ENCODE measurements around the gene CALN1. TPM values are rescaled to one million over a fixed set of nuclear protein-coding genes. Genes with fewer than 3 reads are reported as not detected.
A peak's percentile ranks its signal among the peaks of the same experiment; 100 is the strongest.

CALN1 gene
- total and polyA plus RNA-seq, 2 of the 8 experiments (the other 6 are each of a cell fraction or from before 2014, with no cell fraction given), result 6.4 to 15.2 TPM

DNA sequence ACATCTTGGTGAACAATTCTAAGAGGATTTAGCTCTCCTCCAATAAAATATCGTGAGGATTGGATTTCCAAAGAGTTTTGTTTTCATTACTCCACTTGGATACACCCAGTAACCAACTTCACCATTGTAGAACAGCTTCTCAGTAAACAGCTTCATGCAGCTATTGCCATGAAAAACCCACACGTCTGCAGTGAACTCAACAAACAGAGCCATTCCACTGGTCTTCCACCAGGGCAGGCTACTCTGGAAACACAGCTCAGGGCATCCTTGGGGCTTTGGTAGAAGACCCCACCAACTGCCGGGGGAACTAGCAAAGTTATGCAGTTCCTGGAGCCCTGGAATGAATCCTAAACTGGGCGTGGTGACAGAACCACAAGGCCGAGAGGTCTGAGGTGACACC, 77.4 kb downstream of the CALN1 start:
- no peak overlapping the region for H3K56ac ChIP-seq (replicated peaks; ENCODE audit: insufficient read length, low read depth, low read length)
- H3K9ac ChIP-seq (replicated peaks in 1 of 4; ENCODE audit: extremely low read depth in 1 of 4, low read depth in 3 of 4, low read length in 3 of 4), result no peak overlapping the region
- H3K27me3 ChIP-seq (replicated peaks in 1 of 4; ENCODE audit: control insufficient read depth in 3 of 4, extremely low read depth in 1 of 4, insufficient read depth in 3 of 4, low read length in 3 of 4), result peaks cover 0 to 19% (median 9%) of the 10 kb centered on the region in 4 experiments; a peak in 6 of 7 replicates
- no peak overlapping the region for H2BK15ac ChIP-seq (ENCODE audit: low read length)
- H2AK5ac ChIP-seq (ENCODE audit: low read depth, low read length), result no peak overlapping the region
- WGBS, 2 experiments (ENCODE audit: extremely low coverage in 1 of 2, insufficient coverage in 1 of 2, insufficient read length in 1 of 2, insufficient replicate concordance in 2 of 2, low coverage in 1 of 2, low lambda C conversion rate in 2 of 2, missing lambda C conversion rate in 1 of 2), result 74% methylated on average over 5 of the region's 5 CpGs; no CpG with 5 or more reads in 1 of the 2 experiments
- H2BK12ac ChIP-seq (ENCODE audit: low read depth, low read length), result no peak overlapping the region
- H3K9me3 ChIP-seq (ENCODE audit: insufficient read depth in 2 of 2, low read depth in 1 of 2, low read length in 1 of 2), result peaks cover 4 to 7% of the 10 kb centered on the region in 2 experiments; a peak in 3 of 4 replicates
- H3K23me2 ChIP-seq (ENCODE audit: low read depth, low read length), result peaks cover 23% of the 10 kb centered on the region; the same call in 1 of the 2 replicates
- CTCF ChIA-PET (ENCODE audit: partially characterized antibody), result interaction anchor here (0.6 to 5.5 kb wide), 48 partner anchors 8 to 580 kb away, joined by 3 to 50 read pairs (median 4); no protein-coding TSS in a partner anchor
- peak overlapping the region in 1 of 4 experiments; percentile 98; a peak in 2 of 8 replicates for H3K4me3 ChIP-seq (ENCODE audit: extremely low read depth in 1 of 4, insufficient read depth in 2 of 4, low read depth in 3 of 4, low read length in 4 of 4)
- H2BK5ac ChIP-seq (ENCODE audit: low read depth, low read length), result no peak overlapping the region
- no peak overlapping the region for H3K27ac ChIP-seq (ENCODE audit: low read depth, low read length)
- POLR2A ChIA-PET (ENCODE audit: partially characterized antibody), result interaction anchor here (1.0 to 1.5 kb wide), 4 partner anchors 9 to 67 kb away, joined by 3 to 4 read pairs (median 4); no protein-coding TSS in a partner anchor
- H3K36me3 ChIP-seq (ENCODE audit: control insufficient read depth in 2 of 4, insufficient read depth in 4 of 4, low read length in 3 of 4), result 0 out of 8 replicates have a peak, but pooled peaks cover 0 to 2% (median 0%) of the 10 kb centered on the region in 4 experiments
- H3K23ac ChIP-seq (ENCODE audit: insufficient read length), result no peak overlapping the region
- FAIRE-seq (no peak), DNase-seq (ENCODE audit: low read depth in 1 of 2, low spot score in 2 of 2) (no peak)
- no peak overlapping the region for H3K4ac ChIP-seq (replicated peaks; ENCODE audit: insufficient read length, low read depth, low read length)
- H4K91ac ChIP-seq (replicated peaks; ENCODE audit: insufficient read length, low read length), result no peak overlapping the region
- H3K4me1 ChIP-seq (replicated peaks in 1 of 4; ENCODE audit: control insufficient read depth in 3 of 4, insufficient read depth in 4 of 4, low read length in 3 of 4), result peaks cover 4 to 17% (median 13%) of the 10 kb centered on the region in 4 experiments
- H3K79me1 ChIP-seq (ENCODE audit: low read depth, low read length), result peaks cover 6% of the 10 kb centered on the region; the same call in 1 of the 2 replicates
- peaks cover 0 to 3% of the 10 kb centered on the region in 2 experiments for H4K20me1 ChIP-seq (replicated peaks in 1 of 2; ENCODE audit: control insufficient read depth in 1 of 2, insufficient read depth in 2 of 2, low read length in 2 of 2)
- TF ChIP-seq, protein P1, sequence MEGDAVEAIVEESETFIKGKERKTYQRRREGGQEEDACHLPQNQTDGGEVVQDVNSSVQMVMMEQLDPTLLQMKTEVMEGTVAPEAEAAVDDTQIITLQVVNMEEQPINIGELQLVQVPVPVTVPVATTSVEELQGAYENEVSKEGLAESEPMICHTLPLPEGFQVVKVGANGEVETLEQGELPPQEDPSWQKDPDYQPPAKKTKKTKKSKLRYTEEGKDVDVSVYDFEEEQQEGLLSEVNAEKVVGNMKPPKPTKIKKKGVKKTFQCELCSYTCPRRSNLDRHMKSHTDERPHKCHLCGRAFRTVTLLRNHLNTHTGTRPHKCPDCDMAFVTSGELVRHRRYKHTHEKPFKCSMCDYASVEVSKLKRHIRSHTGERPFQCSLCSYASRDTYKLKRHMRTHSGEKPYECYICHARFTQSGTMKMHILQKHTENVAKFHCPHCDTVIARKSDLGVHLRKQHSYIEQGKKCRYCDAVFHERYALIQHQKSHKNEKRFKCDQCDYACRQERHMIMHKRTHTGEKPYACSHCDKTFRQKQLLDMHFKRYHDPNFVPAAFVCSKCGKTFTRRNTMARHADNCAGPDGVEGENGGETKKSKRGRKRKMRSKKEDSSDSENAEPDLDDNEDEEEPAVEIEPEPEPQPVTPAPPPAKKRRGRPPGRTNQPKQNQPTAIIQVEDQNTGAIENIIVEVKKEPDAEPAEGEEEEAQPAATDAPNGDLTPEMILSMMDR (IDR thresholded peaks at IDR 0.05; ENCODE audit: control extremely low read depth in 1 of 3, insufficient read depth in 1 of 3, low read depth in 1 of 3, low read length in 3 of 3), result peak in 2 of 3 experiments; percentile 6 to 11; a peak in 2 of 4 replicates
- no peak for TF ChIP-seq JUN (IDR thresholded peaks at IDR 0.05; ENCODE audit: low read depth, low read length)
- H3K18ac ChIP-seq (ENCODE audit: extremely low read depth, low read length), result no peak overlapping the region
- no peak overlapping the region for H4K8ac ChIP-seq (ENCODE audit: extremely low read depth, insufficient read depth, low read length)
- no peak overlapping the region for H2BK120ac ChIP-seq (replicated peaks; ENCODE audit: low read depth, low read length)
- H4K5ac ChIP-seq (ENCODE audit: insufficient read length, low read depth, low read length), result no peak overlapping the region
- no peak overlapping the region for H2BK20ac ChIP-seq (ENCODE audit: low read length)
- H3K14ac ChIP-seq (ENCODE audit: insufficient read length), result no peak overlapping the region
- peak overlapping the region; percentile 65 to 90; a peak in 2 of 4 replicates for H3K4me2 ChIP-seq (ENCODE audit: insufficient read depth in 1 of 2, low read depth in 2 of 2, low read length in 2 of 2)
- H2AFZ ChIP-seq (ENCODE audit: low read length), result no peak overlapping the region
- peaks cover 0 to 46% of the 10 kb centered on the region in 2 experiments; a peak in 2 of 4 replicates for H3K79me2 ChIP-seq (ENCODE audit: control insufficient read depth in 1 of 2, insufficient read depth in 2 of 2, low read length in 2 of 2)

Data from H1 (cell line).